ENCODE measurements around the gene ELF4. TPM values are rescaled to one million over a fixed set of nuclear protein-coding genes. Genes with fewer than 3 reads are reported as not detected.
A peak's percentile ranks its signal among the peaks of the same experiment; 100 is the strongest.
"Not testable (repeated sequence)": the region's sequence is repeated elsewhere in the genome, so short reads cannot be mapped to it uniquely, and the experiment has no call there.

The ELF4 gene
- total RNA-seq, 4 donors from 2014 or later: 2.6 to 6.3 (median 3.8) TPM

DNA sequence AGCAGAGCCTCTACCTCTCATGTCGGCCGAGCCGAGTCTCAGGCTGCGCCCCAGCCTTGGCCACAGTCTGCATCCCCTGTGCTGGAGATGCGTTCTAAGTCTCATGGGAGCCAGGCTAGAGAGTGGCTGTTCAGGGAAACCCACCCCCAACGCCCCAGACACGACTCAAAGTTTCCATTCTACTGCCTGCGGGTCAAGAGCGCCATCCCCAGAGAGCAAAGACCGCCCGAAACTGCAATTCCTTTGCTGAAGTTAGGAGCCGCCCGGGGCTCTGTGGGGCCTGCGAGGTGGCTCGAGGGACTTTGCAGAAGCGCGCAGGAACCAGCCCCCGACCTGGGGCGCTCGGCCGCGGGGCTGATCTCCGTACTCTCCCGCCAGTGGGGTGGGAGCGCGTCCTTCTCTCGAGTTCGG lies 10.0 kb upstream of the ELF4 start:
- H3K4me3 ChIP-seq (replicated peaks in 1 of 3): peak overlapping the region in 1 of 3 donors; percentile 10
- 14 to 43% methylated on average over 8 to 10 of the region's 28 CpGs for WGBS, 2 donors
- TF ChIP-seq, protein P1, sequence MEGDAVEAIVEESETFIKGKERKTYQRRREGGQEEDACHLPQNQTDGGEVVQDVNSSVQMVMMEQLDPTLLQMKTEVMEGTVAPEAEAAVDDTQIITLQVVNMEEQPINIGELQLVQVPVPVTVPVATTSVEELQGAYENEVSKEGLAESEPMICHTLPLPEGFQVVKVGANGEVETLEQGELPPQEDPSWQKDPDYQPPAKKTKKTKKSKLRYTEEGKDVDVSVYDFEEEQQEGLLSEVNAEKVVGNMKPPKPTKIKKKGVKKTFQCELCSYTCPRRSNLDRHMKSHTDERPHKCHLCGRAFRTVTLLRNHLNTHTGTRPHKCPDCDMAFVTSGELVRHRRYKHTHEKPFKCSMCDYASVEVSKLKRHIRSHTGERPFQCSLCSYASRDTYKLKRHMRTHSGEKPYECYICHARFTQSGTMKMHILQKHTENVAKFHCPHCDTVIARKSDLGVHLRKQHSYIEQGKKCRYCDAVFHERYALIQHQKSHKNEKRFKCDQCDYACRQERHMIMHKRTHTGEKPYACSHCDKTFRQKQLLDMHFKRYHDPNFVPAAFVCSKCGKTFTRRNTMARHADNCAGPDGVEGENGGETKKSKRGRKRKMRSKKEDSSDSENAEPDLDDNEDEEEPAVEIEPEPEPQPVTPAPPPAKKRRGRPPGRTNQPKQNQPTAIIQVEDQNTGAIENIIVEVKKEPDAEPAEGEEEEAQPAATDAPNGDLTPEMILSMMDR (IDR thresholded peaks at IDR 0.05): no peak
- no peak for TF ChIP-seq POLR2A (IDR thresholded peaks at IDR 0.05)
- intact Hi-C loops (cut with DNase I): no loop called here
- H3K27me3 ChIP-seq: no peaks in the 10 kb centered on the region
- DNase-seq: no peak
- H3K4me1 ChIP-seq: peaks cover 0 to 5% of the 10 kb centered on the region in 2 donors
- H3K9me3 ChIP-seq: no peaks in the 10 kb centered on the region
- no peaks in the 10 kb centered on the region for H3K36me3 ChIP-seq
- H3K27ac ChIP-seq: peak overlapping the region in 2 of 3 donors; percentile 48 to 52

DNA sequence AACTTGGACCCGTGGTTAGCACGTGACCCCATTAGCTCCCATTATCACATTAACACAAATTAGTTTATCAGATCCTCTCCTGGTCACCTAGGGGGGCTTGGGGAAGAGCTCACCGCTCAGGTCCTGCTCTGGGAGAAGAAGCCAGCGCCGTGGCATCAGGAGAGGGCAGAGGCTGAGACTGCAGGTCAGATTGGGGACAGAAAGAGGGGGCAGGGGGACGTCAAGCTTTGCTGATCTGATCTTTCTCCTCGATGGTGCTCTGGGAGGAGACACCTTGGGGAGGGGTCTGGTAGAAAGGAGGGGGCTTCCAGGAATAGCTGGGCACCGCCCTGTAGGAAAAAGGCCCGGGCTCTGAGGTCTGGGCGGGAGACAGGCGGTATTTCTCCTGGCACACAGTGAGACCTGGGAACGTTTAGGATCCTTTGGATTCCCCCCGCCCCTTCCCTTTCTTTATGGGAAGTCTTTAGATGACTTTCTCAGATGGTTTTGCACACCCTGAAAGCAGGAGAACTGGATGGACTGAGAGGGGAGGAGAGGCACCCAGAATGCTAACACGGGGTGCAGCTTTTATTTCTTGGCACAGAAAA lies 9.1 kb upstream of the ELF4 start:
- TF ChIP-seq, protein P1 (IDR thresholded peaks at IDR 0.05): no peak
- no peak for TF ChIP-seq POLR2A (IDR thresholded peaks at IDR 0.05)
- intact Hi-C loops (cut with DNase I): no loop called here

DNA sequence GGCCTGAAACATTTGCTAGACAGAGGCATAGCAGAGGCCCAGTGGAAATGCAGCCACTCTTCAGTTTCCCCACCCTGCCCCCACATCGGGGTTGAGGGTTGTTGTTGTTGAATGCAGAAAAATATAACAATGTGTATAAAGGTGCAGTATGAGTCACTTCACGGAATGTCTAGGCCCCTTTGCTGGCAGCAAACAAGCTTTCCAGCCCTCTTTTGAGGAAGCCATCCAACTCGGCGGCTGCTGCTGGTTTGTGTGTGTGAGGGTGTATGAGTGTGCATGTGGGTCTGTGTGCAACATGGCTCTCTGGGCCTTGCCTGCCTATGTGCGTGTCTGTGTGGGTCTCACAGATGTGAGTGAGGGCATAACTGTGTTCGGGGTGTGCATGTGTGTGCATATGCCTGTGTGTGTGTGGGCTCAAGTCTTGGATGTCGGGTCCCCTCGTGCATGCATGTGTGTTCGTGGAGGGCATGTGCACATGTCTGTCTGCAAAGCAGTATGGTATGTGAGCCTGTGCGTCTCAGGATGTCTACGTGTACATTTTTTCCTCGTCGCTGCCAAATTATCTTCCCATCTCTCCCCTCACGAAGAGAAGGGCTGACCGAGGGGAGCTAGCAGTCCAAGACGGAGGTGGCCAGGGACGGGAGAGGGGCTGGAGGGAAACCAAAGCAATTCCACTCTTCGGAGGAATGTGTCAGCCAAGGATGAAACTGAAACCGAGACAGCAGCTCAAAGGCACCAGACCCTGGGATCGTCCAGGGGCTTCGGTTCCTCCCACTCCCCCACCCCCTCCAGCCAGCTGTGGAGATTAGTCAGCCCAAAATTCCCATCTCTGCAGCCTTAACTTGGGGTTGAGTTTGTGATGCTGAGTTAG lies 8.4 kb upstream of the ELF4 start:
- WGBS, 2 donors: 37 to 60% methylated on average over 6 to 11 of the region's 21 CpGs
- no peak overlapping the region for H3K27ac ChIP-seq
- no peaks in the 10 kb centered on the region for H3K27me3 ChIP-seq
- no peak for TF ChIP-seq POLR2A (IDR thresholded peaks at IDR 0.05)
- TF ChIP-seq, protein P1 (IDR thresholded peaks at IDR 0.05): no peak
- no peak overlapping the region for H3K4me3 ChIP-seq (replicated peaks in 1 of 3)
- DNase-seq: peak; percentile 9 to 19
- intact Hi-C loops (cut with DNase I): no loop called here
- no peaks in the 10 kb centered on the region for H3K36me3 ChIP-seq
- peaks cover 0 to 5% of the 10 kb centered on the region in 2 donors for H3K4me1 ChIP-seq
- no peaks in the 10 kb centered on the region for H3K9me3 ChIP-seq

More for the DNA sequence above, 9.1 kb upstream of the ELF4 start:
- Histone ChIP-seq H3K4me1 (peaks cover 0 to 5% of the 10 kb centered on the region in 2 donors), H3K27ac (no peak overlapping the region), H3K4me3 (replicated peaks in 1 of 3) (no peak overlapping the region), H3K9me3 (no peaks in the 10 kb centered on the region), H3K36me3 (no peaks in the 10 kb centered on the region), H3K27me3 (no peaks in the 10 kb centered on the region)
- 61 to 66% methylated on average over 10 to 14 of the region's 14 CpGs for WGBS, 2 donors
- DNase-seq: no peak

DNA sequence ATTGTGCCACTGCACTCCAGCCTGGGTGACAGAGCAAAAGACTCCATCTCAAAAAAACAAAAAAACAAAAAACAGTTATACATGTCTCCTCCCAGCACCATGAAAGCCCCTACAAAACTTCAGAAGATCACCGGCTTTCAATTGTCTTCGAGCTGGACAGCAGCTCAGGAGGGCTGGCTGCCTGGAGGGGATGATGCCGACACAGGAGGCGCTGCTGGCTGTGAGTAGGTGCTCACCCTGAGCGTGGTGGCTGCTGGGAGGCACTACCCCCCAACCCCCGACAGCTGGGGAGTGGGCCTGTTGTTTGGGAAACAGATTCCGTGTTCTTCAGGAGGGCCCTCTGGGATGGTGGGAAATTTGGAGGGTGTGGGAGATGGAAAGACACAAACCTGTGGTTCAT lies 6.9 kb upstream of the ELF4 start:
- TF ChIP-seq, protein P1 (IDR thresholded peaks at IDR 0.05): no peak
- TF ChIP-seq POLR2A (IDR thresholded peaks at IDR 0.05): no peak
- no peaks in the 10 kb centered on the region for H3K9me3 ChIP-seq
- no peak for DNase-seq
- 85 to 98% methylated on average over 4 to 6 of the region's 7 CpGs for WGBS, 2 donors
- intact Hi-C loops (cut with DNase I): no loop called here
- no peak overlapping the region for H3K27ac ChIP-seq
- H3K27me3 ChIP-seq: no peaks in the 10 kb centered on the region
- peaks cover 0 to 5% of the 10 kb centered on the region in 2 donors for H3K4me1 ChIP-seq
- no peaks in the 10 kb centered on the region for H3K36me3 ChIP-seq
- no peak overlapping the region for H3K4me3 ChIP-seq (replicated peaks in 1 of 3)

DNA sequence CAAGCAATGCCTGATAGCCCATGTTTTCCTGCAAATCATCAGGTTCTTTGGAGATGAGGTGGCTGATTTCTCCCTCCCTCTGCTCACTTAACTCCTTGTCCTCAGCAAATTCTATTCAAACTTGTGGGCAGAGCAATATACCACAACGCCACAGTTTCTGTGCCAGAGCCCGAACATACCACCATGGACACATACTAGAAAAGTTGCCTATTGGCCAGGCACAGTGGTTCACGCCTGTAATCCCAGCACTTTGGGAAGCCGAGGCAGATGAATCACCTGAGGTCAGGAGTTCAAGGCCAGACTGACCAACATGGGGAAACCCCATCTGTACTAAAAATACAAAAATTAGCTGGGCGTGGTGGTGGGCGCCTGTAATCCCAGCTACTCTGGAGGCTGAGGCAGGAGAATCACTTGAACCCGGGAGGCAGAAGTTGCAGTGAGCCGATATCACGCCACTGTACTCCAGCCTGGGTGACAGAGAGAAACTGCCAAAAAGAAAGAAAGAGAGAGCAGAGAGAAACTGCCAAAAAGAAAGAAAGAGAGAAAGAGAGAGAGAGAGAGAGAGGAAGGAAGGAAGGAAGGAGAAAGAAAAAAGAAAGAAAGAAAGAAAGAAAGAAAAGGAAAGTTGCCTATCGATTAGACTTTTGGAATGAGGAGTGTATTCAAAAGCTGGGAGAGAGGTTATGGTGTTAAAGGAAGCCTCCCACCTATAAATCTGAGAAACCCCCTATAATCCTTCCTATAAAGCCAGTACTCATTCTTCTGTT lies 5.0 kb upstream of the ELF4 start:
- H3K4me1 ChIP-seq; H3K36me3 ChIP-seq; H3K27ac ChIP-seq; DNase-seq; intact Hi-C loops (cut with DNase I); H3K27me3 ChIP-seq; H3K9me3 ChIP-seq; H3K4me3 ChIP-seq (replicated peaks in 1 of 3): not testable (repeated sequence)
- WGBS, 2 donors: 90 to 94% methylated on average over 10 of the region's 10 CpGs

Measured in thyroid gland (tissue), 4 donors.